OCI-LY7 (cell line): ENCODE results near the gene TMEM72. TPM values are rescaled to one million over a fixed set of nuclear protein-coding genes. Genes with fewer than 3 reads are reported as not detected.

Experiments
- BruUV-seq: library from RNA; stranded (reverse); fragments of 400-500 nt; replicated peaks from 2 replicates; lab custom pipeline; 2021; lab: Mats Ljungman, UMichigan
- CTCF ChIA-PET: fragments of 300-600 bp; sonication (Branson Sonifier 250); formaldehyde crosslinking; loops from one replicate; lab custom pipeline; 2022; ENCODE audit warnings: antibody characterized with exemption; ENCODE audit not compliant: unreplicated experiment; lab: Charles Lee
- POLR2A ChIA-PET: fragments of 300-600 bp; sonication (Branson Sonifier 250); formaldehyde crosslinking; loops from one replicate; lab custom pipeline; 2022; ENCODE audit warnings: antibody characterized with exemption; lab: Charles Lee
- DNase-seq: peaks from one replicate; pipeline ENCODE4 v3.0.0-alpha.2; 2015; ENCODE audit warnings: low spot score
- H2AFZ ChIP-seq: fragments of 200-600 bp; sonication (generic), shearing (Covaris generic); 2 replicates; pipeline ENCODE4 v1.6.1; 2014; ENCODE audit warnings: mild to moderate bottlenecking, antibody characterized with exemption, low read length, moderate library complexity
- H3K27ac ChIP-seq: fragments of 200-600 bp; sonication (generic); 2 replicates; pipeline ENCODE4 v1.5.1; 2014; ENCODE audit warnings: mixed run types, low read depth, mild to moderate bottlenecking, moderate library complexity, low read length, inconsistent platforms; ENCODE audit not compliant: poor library complexity, severe bottlenecking
- H3K36me3 ChIP-seq: fragments of 200-600 bp; sonication (generic); 2 replicates; pipeline ENCODE4 v1.6.1; 2014; ENCODE audit warnings: mild to moderate bottlenecking, antibody characterized with exemption, low read length, moderate library complexity, mixed read lengths; ENCODE audit not compliant: insufficient read depth
- H3K4me1 ChIP-seq: fragments of 200-600 bp; sonication (generic); 2 replicates; pipeline ENCODE4 v1.5.1; 2014; ENCODE audit warnings: mild to moderate bottlenecking, low read length; ENCODE audit not compliant: insufficient read depth, poor library complexity, severe bottlenecking
- H3K4me2 ChIP-seq: fragments of 200-600 bp; sonication (generic); 2 replicates; pipeline ENCODE4 v1.6.1; 2014; ENCODE audit warnings: mild to moderate bottlenecking, low read length
- H3K4me3 ChIP-seq: fragments of 200-600 bp; sonication (generic); 2 replicates; pipeline ENCODE4 v1.5.1; 2014; ENCODE audit warnings: mild to moderate bottlenecking, low read depth, low read length; ENCODE audit not compliant: poor library complexity, severe bottlenecking
- H3K79me2 ChIP-seq: fragments of 200-600 bp; sonication (generic); 2 replicates; pipeline ENCODE4 v1.6.1; 2016; ENCODE audit warnings: low read depth, mild to moderate bottlenecking, low read length, moderate library complexity, mixed read lengths; ENCODE audit not compliant: insufficient read depth
- H3K9me2 ChIP-seq: fragments of 200-600 bp; sonication (generic); 2 replicates; pipeline ENCODE4 v1.6.1; 2016; ENCODE audit warnings: mild to moderate bottlenecking, low read length, mixed read lengths; ENCODE audit not compliant: insufficient read depth
- H3K9me3 ChIP-seq: fragments of 200-600 bp; sonication (generic); 2 replicates; pipeline ENCODE4 v1.6.1; 2014; ENCODE audit warnings: mild to moderate bottlenecking, mixed run types, low read length, mixed read lengths
- H4K20me1 ChIP-seq: fragments of 200-600 bp; sonication (generic); 2 replicates; pipeline ENCODE4 v1.6.1; 2014; ENCODE audit warnings: mild to moderate bottlenecking, antibody characterized with exemption, low read length, moderate library complexity, mixed read lengths; ENCODE audit not compliant: insufficient read depth
- CTCF ChIP-seq: fragments of 200-600 bp; sonication (generic); conservative IDR thresholded peaks from 2 replicates; pipeline ENCODE4 v1.5.1; 2014; ENCODE audit warnings: mild to moderate bottlenecking, antibody characterized with exemption, low read length, moderate library complexity, mixed read lengths
- EZH2phosphoT487 ChIP-seq: fragments of 200-600 bp; sonication (generic); IDR thresholded peaks from 2 replicates; pipeline ENCODE4 v1.6.1; 2018; ENCODE audit warnings: low read depth, borderline replicate concordance, mild to moderate bottlenecking, mixed run types, antibody characterized with exemption, low read length, moderate library complexity, mixed read lengths
- intact Hi-C: fragments of 100-400 bp; cut with micrococcal nuclease; formaldehyde crosslinking; loops from one replicate; pipeline ENCODE4 v1.10.0; 2022; ENCODE audit not compliant: unreplicated experiment
- total RNA-seq, 2 experiments: library from RNA; depleted of rRNA in 1 of 2; stranded (reverse); fragments of >200 nt in 1 of 2; shearing (Covaris generic) in 1 of 2; gene quantifications; 2 replicates each; pipeline ENCODE4 v1.2.3, GENCODE V29; 2014 to 2022

Gene TMEM72
- total RNA-seq, 2 experiments from 2014 or later: not detected

GRCh38 chr10:44978213-44978569, 67.1 kb downstream of the TMEM72 start:
- Histone ChIP-seq H3K4me1 (peaks cover 16% of the 10 kb centered on the region), H3K79me2 (no peaks in the 10 kb centered on the region), H3K9me3 (no peaks in the 10 kb centered on the region), H3K9me2 (no peaks in the 10 kb centered on the region), H4K20me1 (no peaks in the 10 kb centered on the region), H3K4me3 (no peak overlapping the region), H3K36me3 (no peaks in the 10 kb centered on the region), H3K27ac (no peak overlapping the region), H3K4me2 (no peak overlapping the region), H2AFZ (no peak overlapping the region)
- no peak for TF ChIP-seq CTCF
- no peak for TF ChIP-seq EZH2phosphoT487
- intact Hi-C loops: no loop called here
- no peak for DNase-seq
- POLR2A ChIA-PET: interaction anchor here (0.6 kb wide), 1 partner anchor 1116 kb away, joined by 3 read pairs; no protein-coding TSS in a partner anchor
- BruUV-seq: no TSS peak
- CTCF ChIA-PET: no interaction called here

GRCh38 chr10:44978570-44979280, 67.6 kb downstream of the TMEM72 start, which contains the start of gene DEPP1:
TSS of gene DEPP1 (minus strand) at chr10:44978809. CDS start at chr10:44978030, 779 bp downstream.
- CTCF ChIA-PET: no interaction called here
- H2AFZ ChIP-seq: no peak within 1 kb of the TSS

More at GRCh38 chr10:44978570-44979280, 67.6 kb downstream of the TMEM72 start, which contains the start of gene DEPP1:
- H3K4me3 ChIP-seq: no peak within 1 kb of the TSS
- no peak within 1 kb of the TSS for H3K4me2 ChIP-seq
- peaks cover 11% of the 10 kb centered on the region for H3K4me1 ChIP-seq
- intact Hi-C loops: no loop called here
- no TSS peak for BruUV-seq
- DNase-seq: no peak
- POLR2A ChIA-PET: interaction anchor here (0.6 kb wide), 1 partner anchor 1117 kb away, joined by 3 read pairs; no protein-coding TSS in a partner anchor
- no peaks in the 10 kb centered on the region for H3K79me2 ChIP-seq
- H3K36me3 ChIP-seq: no peaks in the 10 kb centered on the region
- TF ChIP-seq CTCF (no peak), EZH2phosphoT487 (no peak)
- H3K9me2 ChIP-seq: no peaks in the 10 kb centered on the region
- no peaks in the 10 kb centered on the region for H4K20me1 ChIP-seq
- no peak within 1 kb of the TSS for H3K27ac ChIP-seq
- H3K9me3 ChIP-seq: no peaks in the 10 kb centered on the region
